ENCODE data around the gene MGRN1. TPM values are rescaled to one million over a fixed set of nuclear protein-coding genes. Genes with fewer than 3 reads are reported as not detected.

The MGRN1 gene
- total RNA-seq, 1 experiment from 2014 or later = 22.7 TPM

GRCh38 chr16:4683255-4684057 lies 58.8 kb downstream of the MGRN1 start:
- Histone ChIP-seq H3K4me3 (ENCODE audit: low read length) (no peak overlapping the region), H3K4me2 (ENCODE audit: low read length) (no peak overlapping the region), H3K9ac (ENCODE audit: low read length) (no peak overlapping the region), H3K27me3 (ENCODE audit: low read length) (no peaks in the 10 kb centered on the region), H3K9me2 (replicated peaks; ENCODE audit: low read length) (no peaks in the 10 kb centered on the region), H3K9me3 (ENCODE audit: low read length) (no peaks in the 10 kb centered on the region), H3K79me2 (ENCODE audit: low read length) (no peaks in the 10 kb centered on the region), H3F3A (ENCODE audit: low read length, unreplicated experiment) (no peaks in the 10 kb centered on the region), H2AFZ (ENCODE audit: low read length) (no peak overlapping the region), H3K36me3 (ENCODE audit: low read depth, low read length) (no peaks in the 10 kb centered on the region), H3K27ac (ENCODE audit: low read length) (no peak overlapping the region), H3K4me1 (ENCODE audit: insufficient read depth, low read length) (peaks cover 20% of the 10 kb centered on the region), H4K20me1 (ENCODE audit: low read length) (no peaks in the 10 kb centered on the region)
- intact Hi-C loops (cut with micrococcal nuclease) = no loop called here
- ATAC-seq (no peak), DNase-seq (no peak)
- CTCF ChIA-PET = no interaction called here
- no TSS peak for BruUV-seq (replicated peaks)
- POLR2A ChIA-PET (ENCODE audit: unreplicated experiment) = interaction anchor here (0.5 kb wide), 1 partner anchor 94 kb away, joined by 6 read pairs; no protein-coding TSS in a partner anchor
- TF ChIP-seq, protein P1, sequence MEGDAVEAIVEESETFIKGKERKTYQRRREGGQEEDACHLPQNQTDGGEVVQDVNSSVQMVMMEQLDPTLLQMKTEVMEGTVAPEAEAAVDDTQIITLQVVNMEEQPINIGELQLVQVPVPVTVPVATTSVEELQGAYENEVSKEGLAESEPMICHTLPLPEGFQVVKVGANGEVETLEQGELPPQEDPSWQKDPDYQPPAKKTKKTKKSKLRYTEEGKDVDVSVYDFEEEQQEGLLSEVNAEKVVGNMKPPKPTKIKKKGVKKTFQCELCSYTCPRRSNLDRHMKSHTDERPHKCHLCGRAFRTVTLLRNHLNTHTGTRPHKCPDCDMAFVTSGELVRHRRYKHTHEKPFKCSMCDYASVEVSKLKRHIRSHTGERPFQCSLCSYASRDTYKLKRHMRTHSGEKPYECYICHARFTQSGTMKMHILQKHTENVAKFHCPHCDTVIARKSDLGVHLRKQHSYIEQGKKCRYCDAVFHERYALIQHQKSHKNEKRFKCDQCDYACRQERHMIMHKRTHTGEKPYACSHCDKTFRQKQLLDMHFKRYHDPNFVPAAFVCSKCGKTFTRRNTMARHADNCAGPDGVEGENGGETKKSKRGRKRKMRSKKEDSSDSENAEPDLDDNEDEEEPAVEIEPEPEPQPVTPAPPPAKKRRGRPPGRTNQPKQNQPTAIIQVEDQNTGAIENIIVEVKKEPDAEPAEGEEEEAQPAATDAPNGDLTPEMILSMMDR (conservative IDR thresholded peaks at IDR 0.05; ENCODE audit: low read depth, low read length) = no peak
- TF ChIP-seq EZH2 (IDR thresholded peaks at IDR 0.05; ENCODE audit: low read length, unreplicated experiment) (no peak), EZH2phosphoT487 (IDR thresholded peaks at IDR 0.05; ENCODE audit: borderline replicate concordance, low read length) (no peak)

DNA sequence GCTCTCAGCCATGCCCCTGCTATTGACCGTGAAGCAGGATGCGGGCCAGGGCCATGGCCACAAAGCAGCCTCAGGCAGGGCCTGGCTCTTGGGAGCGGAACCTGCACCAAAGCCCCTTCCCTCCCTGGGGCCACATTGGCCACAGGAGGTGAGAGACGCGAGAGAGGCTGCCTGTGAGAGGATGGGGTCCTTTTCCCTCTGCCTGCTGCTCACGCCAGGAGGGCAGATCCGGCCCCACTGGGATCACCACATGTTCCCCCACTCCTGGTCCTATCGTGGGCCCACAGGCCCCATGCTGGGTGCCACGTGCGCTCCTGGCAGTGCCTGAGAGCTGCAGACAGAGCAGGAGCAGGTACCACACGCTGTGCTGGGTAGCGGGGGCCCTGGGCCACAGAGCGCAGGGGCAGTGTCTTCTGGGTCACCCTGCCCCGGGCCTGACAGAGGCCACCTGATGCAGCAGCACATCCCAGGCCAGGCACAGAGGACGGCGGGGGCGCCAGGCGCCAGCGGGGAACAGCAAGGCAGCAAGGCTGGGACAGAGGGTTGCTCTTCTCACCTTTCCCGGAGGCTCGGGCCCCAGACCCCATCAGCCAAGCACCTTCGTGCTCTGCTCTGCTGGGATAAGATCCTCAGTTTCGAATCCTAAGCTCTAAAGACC lies 59.6 kb downstream of the MGRN1 start:
- Histone ChIP-seq H3K4me3 (ENCODE audit: low read length) (no peak overlapping the region), H3K27me3 (ENCODE audit: low read length) (no peaks in the 10 kb centered on the region), H3K79me2 (ENCODE audit: low read length) (no peaks in the 10 kb centered on the region), H2AFZ (ENCODE audit: low read length) (no peak overlapping the region), H3K4me1 (ENCODE audit: insufficient read depth, low read length) (peaks cover 16% of the 10 kb centered on the region), H3K9me2 (replicated peaks; ENCODE audit: low read length) (no peaks in the 10 kb centered on the region), H3K4me2 (ENCODE audit: low read length) (no peak overlapping the region), H3K27ac (ENCODE audit: low read length) (no peak overlapping the region), H3K36me3 (ENCODE audit: low read depth, low read length) (no peaks in the 10 kb centered on the region), H3K9ac (ENCODE audit: low read length) (no peak overlapping the region), H3K9me3 (ENCODE audit: low read length) (no peaks in the 10 kb centered on the region), H4K20me1 (ENCODE audit: low read length) (no peaks in the 10 kb centered on the region), H3F3A (ENCODE audit: low read length, unreplicated experiment) (no peaks in the 10 kb centered on the region)
- no peak for TF ChIP-seq EZH2phosphoT487 (IDR thresholded peaks at IDR 0.05; ENCODE audit: borderline replicate concordance, low read length)
- TF ChIP-seq, protein P1 (conservative IDR thresholded peaks at IDR 0.05; ENCODE audit: low read depth, low read length) = no peak
- no peak for TF ChIP-seq EZH2 (IDR thresholded peaks at IDR 0.05; ENCODE audit: low read length, unreplicated experiment)
- ChIA-PET CTCF (no interaction called here), POLR2A (ENCODE audit: unreplicated experiment) (no interaction called here)
- BruUV-seq (replicated peaks) = no TSS peak
- ATAC-seq = no peak
- intact Hi-C loops (cut with micrococcal nuclease) = no loop called here
- DNase-seq = no peak

DNA sequence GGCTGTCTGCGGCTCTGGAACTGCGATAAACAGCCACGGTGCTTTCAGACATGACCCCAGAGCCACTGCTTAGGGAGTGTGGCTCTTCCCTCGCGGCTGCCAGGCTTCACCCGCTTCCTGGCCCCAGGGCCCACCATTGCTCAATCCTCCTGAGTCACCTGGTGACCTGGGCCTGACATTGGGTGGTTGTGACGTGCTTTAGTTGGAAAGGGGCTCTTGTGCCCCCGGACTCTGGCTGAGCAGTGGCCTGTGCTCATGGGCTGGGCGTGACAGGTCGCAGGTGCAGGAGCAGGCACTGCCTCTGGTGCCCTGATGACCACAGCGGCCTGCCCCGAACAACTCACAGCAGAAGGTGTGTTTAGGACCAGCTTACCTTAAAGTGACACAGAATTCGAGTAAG lies 60.1 kb downstream of the MGRN1 start:
- Histone ChIP-seq H3K36me3 (ENCODE audit: low read depth, low read length) (no peaks in the 10 kb centered on the region), H3K9me3 (ENCODE audit: low read length) (no peaks in the 10 kb centered on the region), H2AFZ (ENCODE audit: low read length) (no peak overlapping the region), H3K27me3 (ENCODE audit: low read length) (no peaks in the 10 kb centered on the region), H3F3A (ENCODE audit: low read length, unreplicated experiment) (no peaks in the 10 kb centered on the region), H4K20me1 (ENCODE audit: low read length) (no peaks in the 10 kb centered on the region), H3K4me2 (ENCODE audit: low read length) (no peak overlapping the region), H3K4me3 (ENCODE audit: low read length) (no peak overlapping the region), H3K9me2 (replicated peaks; ENCODE audit: low read length) (no peaks in the 10 kb centered on the region), H3K79me2 (ENCODE audit: low read length) (no peaks in the 10 kb centered on the region), H3K4me1 (ENCODE audit: insufficient read depth, low read length) (peaks cover 10% of the 10 kb centered on the region), H3K27ac (ENCODE audit: low read length) (no peak overlapping the region), H3K9ac (ENCODE audit: low read length) (no peak overlapping the region)
- TF ChIP-seq, protein P1 (conservative IDR thresholded peaks at IDR 0.05; ENCODE audit: low read depth, low read length) = no peak
- TF ChIP-seq EZH2phosphoT487 (IDR thresholded peaks at IDR 0.05; ENCODE audit: borderline replicate concordance, low read length) (no peak), EZH2 (IDR thresholded peaks at IDR 0.05; ENCODE audit: low read length, unreplicated experiment) (no peak)
- ChIA-PET CTCF (no interaction called here), POLR2A (ENCODE audit: unreplicated experiment) (no interaction called here)
- peak; percentile 10 for DNase-seq
- no TSS peak for BruUV-seq (replicated peaks)
- intact Hi-C loops (cut with micrococcal nuclease) = no loop called here
- ATAC-seq = no peak
